Ishikawa (cell line): ENCODE results near the gene STRN3.

Experiments
- CEBPB ChIP-seq: IDR thresholded peaks from 2 replicates; pipeline ENCODE4 v1.6.1; 2012
- CREB1 ChIP-seq: IDR thresholded peaks from 2 replicates; pipeline ENCODE4 v1.6.1; 2012; ENCODE audit warnings: low read depth
- EP300 ChIP-seq: IDR thresholded peaks from 2 replicates; pipeline ENCODE4 v1.6.1; 2012; ENCODE audit warnings: borderline replicate concordance
- FOXM1 ChIP-seq: IDR thresholded peaks from 2 replicates; pipeline ENCODE4 v1.6.1; 2012; ENCODE audit warnings: low read depth, borderline replicate concordance
- MAX ChIP-seq: IDR thresholded peaks from 2 replicates; pipeline ENCODE4 v1.6.1; 2012
- NFIC ChIP-seq: IDR thresholded peaks from 2 replicates; pipeline ENCODE4 v1.6.1; 2012
- RAD21 ChIP-seq: IDR thresholded peaks from 2 replicates; pipeline ENCODE4 v1.6.1; 2012; ENCODE audit warnings: low read depth
- REST ChIP-seq: IDR thresholded peaks from 2 replicates; pipeline ENCODE4 v1.6.1; 2012; ENCODE audit warnings: low read depth, mild to moderate bottlenecking
- TAF1 ChIP-seq: IDR thresholded peaks from 2 replicates; pipeline ENCODE4 v1.6.1; 2012; ENCODE audit warnings: low read depth, mild to moderate bottlenecking
- TCF12 ChIP-seq: IDR thresholded peaks from 2 replicates; pipeline ENCODE4 v1.6.1; 2012; ENCODE audit warnings: low read depth
- TEAD4 ChIP-seq: IDR thresholded peaks from 2 replicates; pipeline ENCODE4 v1.6.1; 2012
- USF1 ChIP-seq: IDR thresholded peaks from 2 replicates; pipeline ENCODE4 v1.6.1; 2012
- YY1 ChIP-seq: IDR thresholded peaks from 2 replicates; pipeline ENCODE4 v1.6.1; 2012; ENCODE audit warnings: low read depth
- ZBTB7A ChIP-seq: IDR thresholded peaks from 2 replicates; pipeline ENCODE4 v1.6.1; 2012; ENCODE audit warnings: low read depth

GRCh38 chr14:30849354-30849753 is 176.8 kb downstream of the STRN3 start:
- no peak for TF ChIP-seq RAD21
- TF ChIP-seq CEBPB: no peak
- TF ChIP-seq REST: no peak
- TF ChIP-seq ZBTB7A: no peak
- no peak for TF ChIP-seq FOXM1
- TF ChIP-seq YY1: no peak
- TF ChIP-seq TCF12: no peak
- no peak for TF ChIP-seq EP300
- no peak for TF ChIP-seq TAF1
- TF ChIP-seq NFIC: no peak
- no peak for TF ChIP-seq TEAD4
- no peak for TF ChIP-seq USF1
- no peak for TF ChIP-seq MAX
- no peak for TF ChIP-seq CREB1
